ENCODE results near the gene FLAD1.

DNA sequence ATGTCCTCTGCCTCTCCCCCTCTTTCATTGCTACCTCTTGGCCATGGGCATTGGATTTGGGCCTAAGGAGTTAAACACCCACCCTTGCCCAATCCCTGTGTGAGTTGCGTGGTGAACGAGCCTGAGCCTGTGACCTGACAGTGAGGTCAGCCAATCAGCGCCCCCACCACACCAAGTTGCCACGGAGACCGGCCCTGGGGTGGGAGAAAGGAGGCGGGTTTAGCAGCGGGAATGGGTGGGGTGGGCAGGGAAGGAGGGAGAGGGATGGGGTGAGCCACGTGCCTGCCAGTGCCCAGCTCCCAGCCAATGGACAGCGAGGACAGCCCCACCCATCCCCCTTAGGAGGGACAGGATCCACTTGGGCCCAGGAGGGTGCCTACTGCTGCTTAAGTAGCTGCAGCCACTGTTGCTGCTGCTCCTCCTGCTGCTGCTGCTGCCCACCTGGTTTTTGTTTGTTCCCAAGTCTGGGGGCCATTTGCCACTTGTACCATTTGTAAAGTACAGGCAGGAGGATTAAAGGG, 28.9 kb downstream of the FLAD1 start:
- TF ChIP-seq, protein P1, sequence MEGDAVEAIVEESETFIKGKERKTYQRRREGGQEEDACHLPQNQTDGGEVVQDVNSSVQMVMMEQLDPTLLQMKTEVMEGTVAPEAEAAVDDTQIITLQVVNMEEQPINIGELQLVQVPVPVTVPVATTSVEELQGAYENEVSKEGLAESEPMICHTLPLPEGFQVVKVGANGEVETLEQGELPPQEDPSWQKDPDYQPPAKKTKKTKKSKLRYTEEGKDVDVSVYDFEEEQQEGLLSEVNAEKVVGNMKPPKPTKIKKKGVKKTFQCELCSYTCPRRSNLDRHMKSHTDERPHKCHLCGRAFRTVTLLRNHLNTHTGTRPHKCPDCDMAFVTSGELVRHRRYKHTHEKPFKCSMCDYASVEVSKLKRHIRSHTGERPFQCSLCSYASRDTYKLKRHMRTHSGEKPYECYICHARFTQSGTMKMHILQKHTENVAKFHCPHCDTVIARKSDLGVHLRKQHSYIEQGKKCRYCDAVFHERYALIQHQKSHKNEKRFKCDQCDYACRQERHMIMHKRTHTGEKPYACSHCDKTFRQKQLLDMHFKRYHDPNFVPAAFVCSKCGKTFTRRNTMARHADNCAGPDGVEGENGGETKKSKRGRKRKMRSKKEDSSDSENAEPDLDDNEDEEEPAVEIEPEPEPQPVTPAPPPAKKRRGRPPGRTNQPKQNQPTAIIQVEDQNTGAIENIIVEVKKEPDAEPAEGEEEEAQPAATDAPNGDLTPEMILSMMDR (IDR thresholded peaks at IDR 0.05 in 4 of 5, conservative IDR thresholded peaks at IDR 0.05 in 1 of 5) = no peak
- no peak for TF ChIP-seq POLR2A (IDR thresholded peaks at IDR 0.05)

Measured in gastrocnemius medialis (tissue), 4 donors.